Measurements from ENCODE around the gene MEGF11. TPM values are rescaled to one million over a fixed set of nuclear protein-coding genes. Genes with fewer than 3 reads are reported as not detected.

Gene MEGF11
- total RNA-seq, 3 donors from 2014 or later = not detected

DNA sequence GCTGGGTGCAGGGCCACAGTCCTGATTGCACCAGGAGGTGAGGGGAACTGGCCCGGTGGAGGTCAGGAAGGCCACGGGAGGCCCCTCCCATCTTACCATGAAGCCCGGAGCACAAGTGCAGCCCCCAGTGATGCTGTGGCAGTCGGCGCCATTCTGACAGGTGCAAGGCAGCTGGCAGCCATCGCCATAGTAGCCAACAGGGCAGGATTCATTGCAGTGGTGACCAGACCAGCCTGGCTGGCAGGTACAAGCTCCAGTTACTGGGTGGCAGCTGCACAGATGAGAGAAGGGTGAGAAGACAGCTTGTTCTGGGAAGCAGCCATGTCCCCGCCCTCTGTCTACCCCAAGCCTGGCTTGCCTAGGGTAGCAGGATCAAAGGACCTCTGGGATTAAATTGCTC, 296.1 kb downstream of the MEGF11 start:
- no peak overlapping the region for H3K27ac ChIP-seq
- DNase-seq (ENCODE audit: low spot score in 2 of 2) = no peak
- no peaks in the 10 kb centered on the region for H3K4me1 ChIP-seq
- H3K4me3 ChIP-seq = no peak overlapping the region
- intact Hi-C loops (cut with DNase I; ENCODE audit: low total_unique reads) = no loop called here
- TF ChIP-seq, protein P1, sequence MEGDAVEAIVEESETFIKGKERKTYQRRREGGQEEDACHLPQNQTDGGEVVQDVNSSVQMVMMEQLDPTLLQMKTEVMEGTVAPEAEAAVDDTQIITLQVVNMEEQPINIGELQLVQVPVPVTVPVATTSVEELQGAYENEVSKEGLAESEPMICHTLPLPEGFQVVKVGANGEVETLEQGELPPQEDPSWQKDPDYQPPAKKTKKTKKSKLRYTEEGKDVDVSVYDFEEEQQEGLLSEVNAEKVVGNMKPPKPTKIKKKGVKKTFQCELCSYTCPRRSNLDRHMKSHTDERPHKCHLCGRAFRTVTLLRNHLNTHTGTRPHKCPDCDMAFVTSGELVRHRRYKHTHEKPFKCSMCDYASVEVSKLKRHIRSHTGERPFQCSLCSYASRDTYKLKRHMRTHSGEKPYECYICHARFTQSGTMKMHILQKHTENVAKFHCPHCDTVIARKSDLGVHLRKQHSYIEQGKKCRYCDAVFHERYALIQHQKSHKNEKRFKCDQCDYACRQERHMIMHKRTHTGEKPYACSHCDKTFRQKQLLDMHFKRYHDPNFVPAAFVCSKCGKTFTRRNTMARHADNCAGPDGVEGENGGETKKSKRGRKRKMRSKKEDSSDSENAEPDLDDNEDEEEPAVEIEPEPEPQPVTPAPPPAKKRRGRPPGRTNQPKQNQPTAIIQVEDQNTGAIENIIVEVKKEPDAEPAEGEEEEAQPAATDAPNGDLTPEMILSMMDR (IDR thresholded peaks at IDR 0.05) = no peak
- TF ChIP-seq POLR2AphosphoS5 (IDR thresholded peaks at IDR 0.05) (no peak), POLR2A (IDR thresholded peaks at IDR 0.05) (no peak)
- no peaks in the 10 kb centered on the region for H3K36me3 ChIP-seq
- H3K9me3 ChIP-seq = no peaks in the 10 kb centered on the region
- H3K27me3 ChIP-seq = no peaks in the 10 kb centered on the region

DNA sequence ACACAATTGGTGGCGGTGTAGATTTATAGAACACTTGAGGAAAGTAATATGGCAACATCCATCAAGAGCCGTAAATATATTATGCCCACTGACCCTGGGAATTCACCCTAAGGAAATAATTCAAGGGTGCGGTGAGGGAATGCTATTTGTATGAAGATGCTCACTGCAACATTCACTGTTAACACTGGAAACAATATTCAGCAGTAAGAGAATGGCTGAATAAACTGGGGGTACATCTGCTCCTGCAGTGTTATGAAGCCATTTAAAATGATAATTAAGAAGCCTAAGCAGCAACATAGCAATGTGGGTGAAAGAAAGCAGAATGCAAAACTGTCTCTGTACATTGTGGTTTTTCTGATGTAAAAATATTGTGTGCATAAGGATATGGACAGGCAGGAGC, 296.7 kb downstream of the MEGF11 start:
- Histone ChIP-seq H3K27ac (no peak overlapping the region), H3K9me3 (no peaks in the 10 kb centered on the region), H3K4me3 (no peak overlapping the region), H3K27me3 (no peaks in the 10 kb centered on the region), H3K4me1 (no peaks in the 10 kb centered on the region), H3K36me3 (no peaks in the 10 kb centered on the region)
- intact Hi-C loops (cut with DNase I; ENCODE audit: low total_unique reads) = no loop called here
- no peak for TF ChIP-seq POLR2A (IDR thresholded peaks at IDR 0.05)
- no peak for TF ChIP-seq POLR2AphosphoS5 (IDR thresholded peaks at IDR 0.05)
- TF ChIP-seq, protein P1 (IDR thresholded peaks at IDR 0.05) = no peak
- DNase-seq (ENCODE audit: low spot score in 2 of 2) = no peak

DNA sequence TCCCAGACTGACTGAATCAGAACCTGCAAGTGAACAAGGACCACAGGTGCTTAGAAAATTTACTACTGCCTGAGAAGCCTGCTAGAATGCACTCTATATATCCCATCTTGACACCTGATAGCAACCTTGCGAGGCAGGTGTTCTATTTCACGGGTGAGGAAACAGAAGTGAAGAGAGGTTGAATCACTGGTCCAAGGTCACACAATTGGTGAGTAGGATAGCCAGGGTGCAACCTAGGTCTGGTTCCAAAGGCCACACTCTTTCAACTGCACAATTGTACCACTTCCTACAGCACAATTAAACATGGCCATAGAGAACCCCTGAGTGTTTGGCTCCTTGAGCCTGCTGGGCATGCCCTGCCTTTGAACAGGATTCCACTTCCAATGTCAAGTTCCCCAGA, 297.2 kb downstream of the MEGF11 start:
- Histone ChIP-seq H3K4me1 (no peaks in the 10 kb centered on the region), H3K36me3 (no peaks in the 10 kb centered on the region), H3K27ac (no peak overlapping the region), H3K9me3 (no peaks in the 10 kb centered on the region), H3K4me3 (no peak overlapping the region), H3K27me3 (no peaks in the 10 kb centered on the region)
- DNase-seq (ENCODE audit: low spot score in 2 of 2) = no peak
- TF ChIP-seq POLR2A (IDR thresholded peaks at IDR 0.05) = no peak
- TF ChIP-seq, protein P1 (IDR thresholded peaks at IDR 0.05) = no peak
- no peak for TF ChIP-seq POLR2AphosphoS5 (IDR thresholded peaks at IDR 0.05)
- intact Hi-C loops (cut with DNase I; ENCODE audit: low total_unique reads) = no loop called here

DNA sequence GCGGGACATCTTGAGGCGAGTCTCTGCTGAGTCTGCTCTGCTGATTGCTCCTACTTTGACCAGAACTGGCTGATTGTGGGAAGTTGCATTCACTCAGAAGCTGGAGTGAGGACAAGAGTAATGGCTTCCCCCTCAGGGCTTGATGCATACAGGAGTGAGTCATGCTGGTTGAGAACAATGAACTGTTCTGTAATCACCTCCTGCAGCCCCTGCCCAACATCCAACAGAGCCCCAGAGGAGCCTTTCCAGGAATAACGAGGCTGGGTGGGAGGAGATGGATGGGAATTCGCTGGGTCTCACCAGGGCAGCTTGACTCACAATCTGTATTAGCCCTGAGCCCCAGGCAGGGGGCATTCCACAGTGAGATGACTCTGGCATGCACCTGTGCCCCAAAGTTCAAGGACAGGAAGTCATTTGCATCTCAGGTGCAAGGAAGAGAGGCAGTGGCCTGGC, 299.2 kb downstream of the MEGF11 start:
- no peaks in the 10 kb centered on the region for H3K9me3 ChIP-seq
- TF ChIP-seq POLR2AphosphoS5 (IDR thresholded peaks at IDR 0.05) (no peak), POLR2A (IDR thresholded peaks at IDR 0.05) (no peak)
- TF ChIP-seq, protein P1 (IDR thresholded peaks at IDR 0.05) = no peak
- intact Hi-C loops (cut with DNase I; ENCODE audit: low total_unique reads) = no loop called here

DNA sequence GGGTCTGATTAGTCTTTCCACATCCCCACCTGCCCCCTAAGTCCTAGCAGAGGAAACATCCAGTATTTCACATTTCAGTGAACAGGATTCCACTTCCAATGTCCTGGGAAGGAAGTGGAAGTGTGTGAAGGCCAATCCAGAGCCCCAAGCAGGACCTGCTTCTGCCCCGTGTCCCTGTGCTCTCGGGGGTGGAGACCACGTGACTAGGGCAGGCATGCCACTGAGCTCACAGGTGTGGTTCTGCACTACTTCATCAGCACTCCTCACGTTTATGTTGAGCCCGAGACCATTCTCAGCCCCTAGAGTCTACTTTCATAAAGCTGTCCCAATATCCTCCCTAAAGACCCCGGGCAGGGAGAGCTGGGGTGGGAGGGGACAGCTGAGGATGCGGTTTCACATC, 299.9 kb downstream of the MEGF11 start:
- Histone ChIP-seq H3K36me3 (no peaks in the 10 kb centered on the region), H3K27me3 (no peaks in the 10 kb centered on the region), H3K9me3 (no peaks in the 10 kb centered on the region), H3K4me1 (no peaks in the 10 kb centered on the region), H3K4me3 (no peak overlapping the region), H3K27ac (no peak overlapping the region)
- TF ChIP-seq, protein P1 (IDR thresholded peaks at IDR 0.05) = no peak
- no peak for TF ChIP-seq POLR2A (IDR thresholded peaks at IDR 0.05)
- TF ChIP-seq POLR2AphosphoS5 (IDR thresholded peaks at IDR 0.05) = no peak
- DNase-seq (ENCODE audit: low spot score in 2 of 2) = no peak
- intact Hi-C loops (cut with DNase I; ENCODE audit: low total_unique reads) = no loop called here

More for the DNA sequence above, 299.2 kb downstream of the MEGF11 start:
- Histone ChIP-seq H3K36me3 (no peaks in the 10 kb centered on the region), H3K4me3 (no peak overlapping the region), H3K4me1 (no peaks in the 10 kb centered on the region), H3K27ac (no peak overlapping the region), H3K27me3 (no peaks in the 10 kb centered on the region)
- DNase-seq (ENCODE audit: low spot score in 2 of 2) = peak in 1 of 2 donors; percentile 20

Data from breast epithelium (tissue), 4 donors.